Activated T-helper 1 cell treated with anti-CD3 and anti-CD28 coated beads, Interleukin-12 subunit alpha, Interleukin-12 subunit beta, Interleukin-2, Interleukin-4 antibody, amounts not matched to agents 30 ng/mL and 10 ng/mL and 1 ng/mL, durations not matched to agents 14 hours and 24 hours and 36 hours (primary cell): ENCODE data around the gene GPR158. TPM values are rescaled to one million over a fixed set of nuclear protein-coding genes. Genes with fewer than 3 reads are reported as not detected.

Experiments used
- DNase-seq: peaks from one replicate; pipeline ENCODE4 v3.0.0; 2021; ENCODE audit warnings: low spot score
- H3K27ac Mint-ChIP-seq: one replicate; pipeline ENCODE4 v1.8.0; 2021; ENCODE audit warnings: mild to moderate bottlenecking, mixed read lengths
- H3K27me3 Mint-ChIP-seq: one replicate; pipeline ENCODE4 v1.8.0; 2022; ENCODE audit warnings: mild to moderate bottlenecking, moderate library complexity, mixed read lengths; ENCODE audit not compliant: insufficient read depth
- H3K36me3 Mint-ChIP-seq: one replicate; pipeline ENCODE4 v1.8.0; 2021; ENCODE audit warnings: low read depth, mixed read lengths
- H3K4me1 Mint-ChIP-seq: one replicate; pipeline ENCODE4 v1.8.0; 2021; ENCODE audit warnings: low read depth, mixed read lengths
- H3K4me3 Mint-ChIP-seq: one replicate; pipeline ENCODE4 v1.8.0; 2021; ENCODE audit warnings: mild to moderate bottlenecking, moderate library complexity, mixed read lengths
- H3K9me3 Mint-ChIP-seq: one replicate; pipeline ENCODE4 v1.8.0; 2021; ENCODE audit warnings: mixed read lengths
- intact Hi-C: fragments of 100-400 bp; cut with micrococcal nuclease; formaldehyde crosslinking; loops from one replicate; pipeline ENCODE4 v1.15.1; 2024
- total RNA-seq: library from RNA; stranded (reverse); gene quantifications from 2 replicates; pipeline ENCODE4 v1.2.3, GENCODE V29; 2022

GPR158 gene
- total RNA-seq, 1 donor from 2014 or later = not detected

GRCh38 chr10:25390733-25391132, 215.9 kb downstream of the GPR158 start:
- H3K4me3 Mint-ChIP-seq = no peak overlapping the region
- H3K27me3 Mint-ChIP-seq = no peaks in the 10 kb centered on the region
- peaks cover 15% of the 10 kb centered on the region for H3K9me3 Mint-ChIP-seq
- no peak overlapping the region for H3K27ac Mint-ChIP-seq
- intact Hi-C loops = no loop called here
- no peaks in the 10 kb centered on the region for H3K4me1 Mint-ChIP-seq
- no peaks in the 10 kb centered on the region for H3K36me3 Mint-ChIP-seq
- no peak for DNase-seq

GRCh38 chr10:25392132-25392531, 217.3 kb downstream of the GPR158 start:
- DNase-seq = no peak
- Mint-ChIP-seq H3K4me3 (no peak overlapping the region), H3K27me3 (no peaks in the 10 kb centered on the region), H3K27ac (no peak overlapping the region), H3K4me1 (no peaks in the 10 kb centered on the region), H3K36me3 (no peaks in the 10 kb centered on the region), H3K9me3 (peaks cover 6% of the 10 kb centered on the region)
- intact Hi-C loops = no loop called here

GRCh38 chr10:25393621-25394020, 218.8 kb downstream of the GPR158 start:
- no peak overlapping the region for H3K4me3 Mint-ChIP-seq
- H3K27me3 Mint-ChIP-seq = no peaks in the 10 kb centered on the region
- no peaks in the 10 kb centered on the region for H3K4me1 Mint-ChIP-seq
- H3K27ac Mint-ChIP-seq = no peak overlapping the region
- no peak for DNase-seq
- H3K9me3 Mint-ChIP-seq = peaks cover 6% of the 10 kb centered on the region
- intact Hi-C loops = no loop called here
- no peaks in the 10 kb centered on the region for H3K36me3 Mint-ChIP-seq

GRCh38 chr10:25398680-25399079, 223.9 kb downstream of the GPR158 start:
- Mint-ChIP-seq H3K9me3 (no peaks in the 10 kb centered on the region), H3K4me1 (no peaks in the 10 kb centered on the region), H3K27ac (no peak overlapping the region), H3K27me3 (no peaks in the 10 kb centered on the region), H3K4me3 (no peak overlapping the region), H3K36me3 (no peaks in the 10 kb centered on the region)
- intact Hi-C loops = no loop called here
- no peak for DNase-seq

GRCh38 chr10:25405871-25406270, 231.1 kb downstream of the GPR158 start:
- Mint-ChIP-seq H3K9me3 (peaks cover under 1% of the 10 kb centered on the region), H3K27me3 (no peaks in the 10 kb centered on the region), H3K4me1 (no peaks in the 10 kb centered on the region), H3K36me3 (no peaks in the 10 kb centered on the region), H3K4me3 (no peak overlapping the region), H3K27ac (no peak overlapping the region)
- DNase-seq = no peak
- intact Hi-C loops = no loop called here

- no peaks in the 10 kb centered on the region for H3K36me3 Mint-ChIP-seq
- intact Hi-C loops = no loop called here
- no peak for DNase-seq
- no peaks in the 10 kb centered on the region for H3K4me1 Mint-ChIP-seq
- no peak overlapping the region for H3K4me3 Mint-ChIP-seq
- no peaks in the 10 kb centered on the region for H3K9me3 Mint-ChIP-seq
- no peaks in the 10 kb centered on the region for H3K27me3 Mint-ChIP-seq
- no peak overlapping the region for H3K27ac Mint-ChIP-seq
These were observed 242.8 kb downstream of the GPR158 start for GRCh38 chr10:25417611-25418010.

- Mint-ChIP-seq H3K4me3 (no peak overlapping the region), H3K9me3 (no peaks in the 10 kb centered on the region), H3K27me3 (no peaks in the 10 kb centered on the region), H3K36me3 (no peaks in the 10 kb centered on the region), H3K27ac (no peak overlapping the region), H3K4me1 (no peaks in the 10 kb centered on the region)
- intact Hi-C loops = no loop called here
- no peak for DNase-seq
These were observed 251.0 kb downstream of the GPR158 start for GRCh38 chr10:25425776-25426175.

- H3K9me3 Mint-ChIP-seq = peaks cover 7% of the 10 kb centered on the region
- DNase-seq = no peak
- no peak overlapping the region for H3K27ac Mint-ChIP-seq
- no peak overlapping the region for H3K4me3 Mint-ChIP-seq
- no peaks in the 10 kb centered on the region for H3K27me3 Mint-ChIP-seq
- H3K36me3 Mint-ChIP-seq = no peaks in the 10 kb centered on the region
- no peaks in the 10 kb centered on the region for H3K4me1 Mint-ChIP-seq
- intact Hi-C loops = no loop called here
These were observed 261.6 kb downstream of the GPR158 start for GRCh38 chr10:25436431-25436830.

GRCh38 chr10:25441270-25441669, 266.5 kb downstream of the GPR158 start:
- Mint-ChIP-seq H3K4me1 (no peaks in the 10 kb centered on the region), H3K36me3 (no peaks in the 10 kb centered on the region), H3K27me3 (no peaks in the 10 kb centered on the region), H3K9me3 (peaks cover 3% of the 10 kb centered on the region), H3K27ac (no peak overlapping the region), H3K4me3 (no peak overlapping the region)
- intact Hi-C loops = no loop called here
- DNase-seq = no peak

GRCh38 chr10:25444266-25444665, 269.5 kb downstream of the GPR158 start:
- intact Hi-C loops = no loop called here
- no peak for DNase-seq
- no peaks in the 10 kb centered on the region for H3K27me3 Mint-ChIP-seq
- no peak overlapping the region for H3K4me3 Mint-ChIP-seq
- H3K9me3 Mint-ChIP-seq = no peaks in the 10 kb centered on the region
- H3K4me1 Mint-ChIP-seq = no peaks in the 10 kb centered on the region
- no peak overlapping the region for H3K27ac Mint-ChIP-seq
- H3K36me3 Mint-ChIP-seq = no peaks in the 10 kb centered on the region

- Mint-ChIP-seq H3K4me1 (no peaks in the 10 kb centered on the region), H3K36me3 (no peaks in the 10 kb centered on the region), H3K9me3 (peaks cover 15% of the 10 kb centered on the region), H3K27ac (no peak overlapping the region), H3K4me3 (no peak overlapping the region), H3K27me3 (no peaks in the 10 kb centered on the region)
- intact Hi-C loops = no loop called here
- no peak for DNase-seq
These were observed 276.6 kb downstream of the GPR158 start for GRCh38 chr10:25451401-25451800.

- DNase-seq = no peak
- Mint-ChIP-seq H3K4me1 (no peaks in the 10 kb centered on the region), H3K36me3 (no peaks in the 10 kb centered on the region), H3K4me3 (no peak overlapping the region), H3K27me3 (no peaks in the 10 kb centered on the region), H3K9me3 (peaks cover 18% of the 10 kb centered on the region), H3K27ac (no peak overlapping the region)
- intact Hi-C loops = no loop called here
These were observed 278.8 kb downstream of the GPR158 start for GRCh38 chr10:25453619-25454018.

GRCh38 chr10:25455980-25456567, 281.3 kb downstream of the GPR158 start:
- no peaks in the 10 kb centered on the region for H3K27me3 Mint-ChIP-seq
- H3K27ac Mint-ChIP-seq = no peak overlapping the region
- no peaks in the 10 kb centered on the region for H3K4me1 Mint-ChIP-seq
- peaks cover 25% of the 10 kb centered on the region for H3K9me3 Mint-ChIP-seq
- intact Hi-C loops = no loop called here
- H3K36me3 Mint-ChIP-seq = no peaks in the 10 kb centered on the region
- DNase-seq = no peak
- no peak overlapping the region for H3K4me3 Mint-ChIP-seq

- intact Hi-C loops = no loop called here
- peaks cover 29% of the 10 kb centered on the region for H3K9me3 Mint-ChIP-seq
- DNase-seq = no peak
- no peak overlapping the region for H3K27ac Mint-ChIP-seq
- no peaks in the 10 kb centered on the region for H3K36me3 Mint-ChIP-seq
- no peaks in the 10 kb centered on the region for H3K4me1 Mint-ChIP-seq
- H3K4me3 Mint-ChIP-seq = no peak overlapping the region
- no peaks in the 10 kb centered on the region for H3K27me3 Mint-ChIP-seq
These were observed 282.8 kb downstream of the GPR158 start for GRCh38 chr10:25457552-25457951.
